VCaP (cell line): ENCODE results near the gene AKIRIN2.

Source experiments
- H3K27ac ChIP-seq: fragments of 450-650 bp; 2 replicates; pipeline ENCODE4 v1.5.1; 2017
- TF ChIP-seq, protein P1 (sequence below): fragments of 450-650 bp; conservative IDR thresholded peaks from 2 replicates; pipeline ENCODE4 v1.5.1; 2017; ENCODE audit warnings: mild to moderate bottlenecking, moderate library complexity

AKIRIN2 gene

DNA sequence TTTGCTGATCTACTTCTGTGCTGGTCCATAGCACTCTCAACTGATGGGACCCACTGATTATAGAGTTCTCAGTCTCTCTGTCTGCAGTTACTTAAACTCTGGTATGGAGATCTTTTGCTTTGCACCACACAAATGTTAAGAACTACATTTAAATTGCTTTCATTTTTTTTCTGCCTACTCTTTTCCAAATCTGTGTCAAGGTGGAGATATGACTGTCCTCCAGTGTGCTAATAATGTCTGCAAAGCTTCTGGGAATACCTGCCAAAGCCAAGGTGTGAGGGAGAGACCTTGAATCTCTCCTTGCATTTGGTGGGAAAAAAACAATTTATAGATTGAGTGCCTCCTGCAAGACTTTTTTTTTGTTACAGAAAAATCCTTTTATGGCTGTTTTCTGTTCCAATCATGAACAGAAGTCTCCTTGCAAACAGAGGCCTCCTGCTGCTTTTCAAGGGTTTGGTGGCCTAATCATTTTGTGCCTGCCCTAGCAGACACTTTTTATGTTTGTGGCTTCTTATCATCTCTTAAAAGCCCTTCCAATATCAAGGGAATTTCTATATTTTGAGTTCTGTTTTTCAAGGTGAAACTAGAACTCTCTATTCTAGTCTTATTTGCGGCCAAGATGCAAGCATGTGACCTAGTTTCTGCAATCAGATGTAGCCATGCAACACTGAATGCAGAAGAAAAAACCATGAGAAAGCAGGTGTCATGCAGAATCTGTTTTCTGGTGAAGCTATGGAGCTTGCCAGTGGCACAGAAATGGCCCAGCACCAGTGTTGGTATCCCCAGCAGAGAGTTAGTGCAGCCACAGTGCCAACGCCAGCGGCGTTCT lies 23.2 kb upstream of the AKIRIN2 start:
- TF ChIP-seq, protein P1, sequence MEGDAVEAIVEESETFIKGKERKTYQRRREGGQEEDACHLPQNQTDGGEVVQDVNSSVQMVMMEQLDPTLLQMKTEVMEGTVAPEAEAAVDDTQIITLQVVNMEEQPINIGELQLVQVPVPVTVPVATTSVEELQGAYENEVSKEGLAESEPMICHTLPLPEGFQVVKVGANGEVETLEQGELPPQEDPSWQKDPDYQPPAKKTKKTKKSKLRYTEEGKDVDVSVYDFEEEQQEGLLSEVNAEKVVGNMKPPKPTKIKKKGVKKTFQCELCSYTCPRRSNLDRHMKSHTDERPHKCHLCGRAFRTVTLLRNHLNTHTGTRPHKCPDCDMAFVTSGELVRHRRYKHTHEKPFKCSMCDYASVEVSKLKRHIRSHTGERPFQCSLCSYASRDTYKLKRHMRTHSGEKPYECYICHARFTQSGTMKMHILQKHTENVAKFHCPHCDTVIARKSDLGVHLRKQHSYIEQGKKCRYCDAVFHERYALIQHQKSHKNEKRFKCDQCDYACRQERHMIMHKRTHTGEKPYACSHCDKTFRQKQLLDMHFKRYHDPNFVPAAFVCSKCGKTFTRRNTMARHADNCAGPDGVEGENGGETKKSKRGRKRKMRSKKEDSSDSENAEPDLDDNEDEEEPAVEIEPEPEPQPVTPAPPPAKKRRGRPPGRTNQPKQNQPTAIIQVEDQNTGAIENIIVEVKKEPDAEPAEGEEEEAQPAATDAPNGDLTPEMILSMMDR = no peak
- no peak overlapping the region for H3K27ac ChIP-seq

DNA sequence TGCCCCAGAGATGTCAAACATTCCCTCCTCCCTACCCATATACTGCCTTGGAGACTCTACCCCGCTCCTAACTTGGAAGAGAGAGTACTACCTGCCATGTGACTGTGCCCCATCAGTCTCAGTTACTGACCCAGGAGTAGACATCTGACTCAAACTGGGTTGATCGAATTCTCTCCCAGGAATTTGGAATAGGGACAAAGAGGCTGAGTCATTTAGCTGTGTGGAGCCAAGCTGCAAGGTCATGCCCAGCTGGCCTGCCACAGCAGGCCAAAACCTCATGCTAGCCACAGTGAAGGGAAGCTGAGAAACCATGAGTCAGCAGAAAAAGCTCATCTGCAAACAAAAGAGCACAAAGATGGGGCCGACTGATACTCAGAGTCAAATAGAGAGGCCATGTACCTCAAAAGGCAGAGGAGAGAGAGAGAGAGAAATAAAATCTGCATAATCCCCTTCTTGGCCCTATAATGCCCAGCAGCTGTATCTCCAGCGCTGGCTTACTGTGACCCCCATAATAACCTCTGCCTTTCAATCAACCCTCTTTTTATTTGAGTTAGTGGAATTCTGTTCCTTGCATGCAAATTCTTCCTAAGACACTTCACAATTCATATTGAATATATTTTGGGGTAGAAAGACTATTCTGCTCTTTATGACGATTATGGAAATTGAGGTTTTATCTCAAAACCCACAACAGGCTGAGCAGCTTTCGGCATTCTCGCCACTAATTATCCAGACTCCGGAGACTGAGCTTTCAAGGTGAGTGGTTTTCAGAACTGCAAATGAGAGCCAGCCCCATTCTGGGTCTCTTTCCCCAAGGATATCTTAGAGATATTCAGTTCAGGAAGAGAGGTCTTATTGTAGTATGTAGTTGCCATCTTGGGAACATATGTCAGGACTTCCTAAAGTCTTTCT lies 21.4 kb upstream of the AKIRIN2 start:
- no peak overlapping the region for H3K27ac ChIP-seq
- TF ChIP-seq, protein P1 = no peak

DNA sequence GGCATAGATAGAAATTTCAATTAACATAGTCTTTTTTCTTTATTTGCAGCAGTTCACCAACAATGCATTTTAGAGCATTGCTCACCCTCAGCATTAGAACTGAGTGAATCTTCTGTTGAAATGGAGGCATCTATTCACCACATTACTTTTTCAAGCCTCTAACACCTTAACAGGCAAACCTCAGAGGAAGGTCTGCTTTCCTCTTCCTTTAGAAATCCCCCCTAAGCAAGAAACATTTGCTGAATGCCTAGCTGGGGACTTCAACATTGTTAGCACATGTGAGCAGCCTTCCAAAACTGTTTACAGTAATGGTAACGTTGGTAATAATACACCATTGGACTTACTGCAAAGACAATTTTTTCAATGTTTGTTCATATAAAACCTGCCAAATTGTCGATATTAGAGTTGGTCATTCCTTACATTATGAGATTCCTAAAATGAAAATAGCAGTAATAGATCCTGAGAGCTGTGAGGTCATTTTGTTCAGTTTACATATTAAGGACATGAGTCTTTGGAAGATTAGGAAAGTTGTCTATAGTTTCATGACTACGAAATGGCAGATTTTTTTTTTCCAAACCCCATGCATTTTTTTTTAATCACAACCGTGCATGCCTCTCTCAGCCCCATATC lies 20.6 kb upstream of the AKIRIN2 start:
- H3K27ac ChIP-seq = no peak overlapping the region
- TF ChIP-seq, protein P1 = no peak

DNA sequence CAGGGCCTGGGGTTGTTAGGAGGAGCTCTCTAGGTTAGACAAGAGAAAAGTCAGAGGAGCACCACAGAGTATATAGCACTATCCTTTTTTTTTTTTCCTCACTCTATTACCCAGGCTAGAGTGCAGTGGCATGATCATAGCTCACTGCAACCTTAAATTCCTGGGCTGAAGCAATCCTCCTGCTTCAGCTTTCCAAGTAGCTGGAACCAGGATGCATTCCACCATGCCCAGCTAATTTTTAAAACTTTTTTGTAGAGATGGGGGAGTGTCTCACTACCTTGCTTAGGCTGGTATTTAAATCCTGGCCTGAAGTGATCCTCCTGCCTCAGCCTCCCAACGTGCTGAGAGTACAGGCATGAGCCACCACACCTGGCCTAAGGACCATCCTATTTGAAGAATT lies 19.3 kb upstream of the AKIRIN2 start:
- TF ChIP-seq, protein P1 = no peak
- H3K27ac ChIP-seq = no peak overlapping the region

DNA sequence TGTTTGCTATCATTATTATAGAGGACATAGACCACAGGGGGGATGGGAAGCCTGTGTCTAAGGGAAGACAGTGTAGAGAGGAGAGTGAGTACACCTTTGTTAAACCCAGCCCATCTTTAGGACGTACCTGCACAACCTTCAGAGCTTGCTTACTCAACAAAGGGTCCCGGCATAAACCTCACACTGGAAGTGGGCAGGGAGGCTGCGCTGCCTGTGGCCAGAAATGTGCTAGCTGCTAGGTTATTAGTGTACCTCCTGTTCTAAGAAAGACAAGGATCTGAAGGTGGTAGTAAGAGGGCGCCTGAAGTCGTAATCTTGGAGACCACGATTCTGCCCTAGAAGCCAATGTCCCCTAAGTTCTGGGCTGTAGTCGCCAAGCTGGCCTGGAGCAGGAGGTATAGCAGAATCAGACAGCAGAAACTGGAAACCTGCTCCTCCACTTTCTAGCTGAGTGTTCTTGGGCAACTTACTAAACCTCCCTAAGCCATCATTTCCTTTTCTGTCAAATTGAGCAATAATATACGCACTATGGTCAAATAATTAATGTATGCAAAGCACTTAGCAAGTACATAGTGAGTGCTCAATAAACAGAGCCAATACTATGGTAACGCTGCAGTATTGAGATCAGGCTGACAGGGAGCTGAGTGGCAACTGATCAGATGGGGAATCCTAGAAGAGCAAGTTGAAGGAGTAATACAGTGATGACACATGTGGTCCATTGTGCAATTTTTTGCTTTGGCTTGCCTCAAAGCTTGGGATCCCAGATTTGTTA lies 16.8 kb upstream of the AKIRIN2 start:
- no peak overlapping the region for H3K27ac ChIP-seq
- TF ChIP-seq, protein P1 = no peak

DNA sequence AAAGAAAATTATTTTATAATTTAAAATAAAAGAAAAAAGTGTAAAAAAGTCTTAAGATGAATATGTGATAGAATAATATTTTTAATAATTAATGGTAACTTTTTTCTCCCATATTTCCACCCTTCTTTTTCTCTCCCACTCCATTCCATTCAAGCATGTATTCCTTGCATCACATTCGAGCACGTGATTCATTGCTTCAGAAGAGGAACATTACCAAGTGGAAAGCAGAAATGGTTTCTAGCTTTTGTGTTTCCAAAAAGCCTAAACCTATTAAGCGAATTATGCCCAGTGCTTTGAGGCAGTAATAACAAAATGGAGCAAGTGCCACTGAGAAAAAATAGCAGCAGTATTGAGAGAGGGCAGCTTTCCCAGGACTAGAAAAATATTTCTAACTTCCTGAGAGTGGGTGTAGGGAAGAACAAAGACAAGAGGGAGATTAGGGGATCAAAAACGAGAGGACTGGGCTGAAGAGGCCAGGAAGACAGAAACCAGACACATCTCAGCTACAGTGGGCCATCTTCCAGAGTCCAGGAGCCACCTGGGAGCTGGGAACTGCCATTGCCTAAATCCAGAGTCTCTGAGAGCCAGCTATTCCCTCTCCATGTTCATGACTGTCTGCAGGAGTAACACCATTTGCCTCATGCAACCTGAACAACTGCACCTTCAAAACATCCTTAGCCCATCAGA lies 15.0 kb upstream of the AKIRIN2 start:
- TF ChIP-seq, protein P1 = no peak
- H3K27ac ChIP-seq = no peak overlapping the region
